MV-4-11 (cell line): ENCODE measurements around the gene YIPF4.
"Not testable (repeated sequence)": the region's sequence is repeated elsewhere in the genome, so short reads cannot be mapped to it uniquely, and the experiment has no call there.

ENCODE experiments used
- DNase-seq: peaks from one replicate; lab custom pipeline; 2025; lab: John Stamatoyannopoulos, UW

YIPF4 gene

DNA sequence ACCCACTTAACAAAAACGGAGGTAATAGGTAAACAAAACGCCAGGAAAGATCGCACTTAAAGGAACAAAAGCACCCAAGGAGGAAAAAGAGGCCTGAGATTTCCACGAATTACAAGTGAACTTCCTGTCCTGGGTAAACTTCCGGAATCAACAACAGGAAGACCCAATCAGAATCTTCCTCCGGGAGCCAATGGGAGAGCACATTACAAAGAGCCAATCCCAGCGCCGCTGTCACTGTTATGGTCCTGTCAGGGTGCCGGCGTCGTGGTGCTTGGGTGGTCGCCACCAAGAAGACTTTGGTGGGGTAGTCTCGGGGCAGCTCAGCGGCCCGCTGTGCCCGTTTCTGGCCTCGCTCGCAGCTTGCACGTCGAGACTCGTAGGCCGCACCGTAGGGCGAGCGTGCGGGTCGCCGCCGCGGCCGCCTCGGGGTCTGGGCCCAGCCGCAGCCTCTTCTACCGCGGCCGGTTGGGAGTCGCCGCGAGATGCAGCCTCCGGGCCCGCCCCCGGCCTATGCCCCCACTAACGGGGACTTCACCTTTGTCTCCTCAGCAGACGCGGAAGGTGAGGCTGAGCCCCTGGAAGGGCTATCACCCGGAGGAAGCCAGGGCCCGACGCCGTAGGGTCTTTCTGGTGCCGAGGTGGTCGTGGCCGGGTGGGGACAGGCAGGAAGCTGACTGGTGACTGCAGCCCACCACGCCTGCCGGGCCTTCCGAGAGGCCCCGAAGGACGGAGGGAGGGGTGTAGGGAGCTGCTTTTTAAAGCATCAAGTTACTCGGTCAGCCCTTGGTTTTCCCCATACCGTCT is at the start of gene YIPF4:
TSS of gene YIPF4 (plus strand) at position 231 of the 804 bp plus-strand sequence. CDS start at position 483, 252 bp downstream.
- peak; percentile 93 for DNase-seq

DNA sequence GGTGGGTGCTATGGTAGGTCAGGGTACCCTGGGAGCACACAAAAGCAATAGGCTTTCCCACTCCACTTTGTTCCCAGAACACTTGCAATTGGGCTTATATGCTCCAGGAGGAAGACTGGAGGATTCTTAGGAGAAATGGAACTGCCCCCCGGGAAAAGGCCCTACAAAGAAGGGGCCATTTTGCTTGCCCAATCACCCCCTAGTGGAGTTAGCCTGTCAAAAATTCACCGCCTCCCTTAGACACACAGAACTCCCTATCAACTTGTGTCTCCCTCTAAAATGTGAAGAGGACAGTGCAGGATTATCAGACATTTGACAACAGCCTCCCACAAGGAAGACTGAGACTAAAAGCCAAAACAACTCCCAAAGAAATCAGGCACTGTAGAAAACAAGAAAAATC is 49.5 kb upstream of the YIPF4 start:
- no peak for DNase-seq

DNA sequence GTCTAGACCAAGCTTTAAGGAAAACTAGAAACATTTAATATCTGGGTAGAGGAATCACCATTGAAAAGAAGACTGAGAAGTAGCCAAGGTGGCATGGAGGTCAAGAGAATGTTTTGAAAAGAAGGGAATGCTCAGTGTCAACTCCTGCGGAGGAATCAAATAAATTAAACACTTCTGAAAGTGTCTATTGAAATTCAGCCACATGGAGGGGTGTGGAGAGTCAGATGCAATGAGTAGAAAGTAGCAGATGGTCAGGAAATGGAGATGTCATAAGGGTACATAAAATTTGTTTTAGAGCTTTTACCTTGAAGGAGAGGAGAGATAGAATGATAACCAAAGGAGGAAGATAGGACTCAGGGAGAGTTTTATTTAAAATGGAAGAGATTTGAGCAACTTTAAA is 48.1 kb upstream of the YIPF4 start:
- no peak for DNase-seq

DNA sequence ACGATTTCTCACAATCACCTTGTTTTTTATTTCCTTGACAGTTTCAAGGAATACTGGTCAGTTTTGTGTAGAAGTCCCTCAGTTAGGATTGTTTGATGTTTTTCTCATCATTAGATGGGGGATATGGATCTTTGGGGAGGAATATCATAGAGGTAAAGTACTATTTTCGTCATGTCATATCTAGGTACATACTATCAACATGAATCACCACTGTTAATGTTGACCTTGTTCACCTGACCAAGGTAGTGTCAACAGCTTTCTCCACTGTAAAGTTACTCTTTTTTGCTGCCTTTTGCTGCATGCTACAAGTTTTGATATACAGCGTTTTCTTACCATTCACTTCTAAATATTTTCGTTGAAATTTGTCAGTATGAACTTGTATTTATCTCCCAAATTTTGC is 45.7 kb upstream of the YIPF4 start:
- no peak for DNase-seq

DNA sequence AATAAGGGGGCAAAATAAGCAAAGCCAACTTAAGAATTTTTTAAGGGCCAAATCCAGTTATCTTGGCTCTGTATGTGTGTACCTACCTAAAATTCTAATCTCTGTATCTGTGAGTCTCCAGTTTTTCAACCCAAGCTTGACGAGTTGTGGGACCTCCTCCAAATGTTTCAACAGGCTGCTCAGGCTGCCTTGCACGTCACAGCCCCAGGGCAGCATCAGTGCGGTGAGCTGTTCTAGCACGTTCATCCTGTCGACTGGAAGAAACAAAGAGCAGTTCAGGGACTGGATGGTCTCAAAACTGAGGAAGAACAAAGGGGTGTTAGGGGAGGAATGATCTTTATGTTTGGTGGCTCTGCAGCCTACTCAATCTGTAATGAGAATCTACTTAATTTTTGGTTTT is 42.4 kb upstream of the YIPF4 start:
- DNase-seq: no peak

DNA sequence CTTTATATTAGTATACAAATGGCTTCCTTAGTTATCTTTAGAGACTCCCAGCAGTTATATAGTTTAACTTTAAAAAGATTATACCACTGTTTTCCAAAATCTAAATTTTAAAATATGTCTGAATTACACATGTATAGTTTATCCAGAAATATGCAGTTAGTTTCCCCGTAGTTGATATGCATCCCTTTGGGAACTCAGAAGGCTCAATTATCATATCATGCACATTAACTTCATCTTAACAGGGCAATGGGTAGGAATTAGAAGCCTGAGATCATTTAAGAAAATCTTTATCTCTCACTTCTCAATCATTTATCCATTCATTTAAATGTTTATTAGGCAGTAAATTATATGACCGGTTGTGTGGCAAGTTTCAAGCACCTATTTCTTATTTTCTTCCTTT is 40.2 kb upstream of the YIPF4 start:
- DNase-seq: no peak

DNA sequence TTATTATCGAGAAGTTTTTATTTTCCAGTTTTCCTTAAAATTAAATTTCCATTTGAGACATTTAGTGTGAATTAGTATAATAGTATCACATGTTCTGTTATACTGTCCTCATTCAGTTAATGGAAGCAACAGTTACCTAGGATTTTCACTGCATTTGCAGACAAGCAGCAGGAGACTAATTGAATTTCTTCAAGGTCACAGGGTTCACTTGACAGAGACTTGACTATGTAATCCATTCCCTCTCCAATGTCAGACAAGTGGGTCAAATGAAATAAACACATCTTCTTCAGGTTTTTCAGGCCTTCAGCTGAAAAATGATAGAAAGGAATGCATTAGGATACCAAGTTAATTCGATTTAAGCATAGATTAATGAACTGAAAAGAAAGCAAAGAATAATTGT is 39.7 kb upstream of the YIPF4 start:
- DNase-seq: no peak

DNA sequence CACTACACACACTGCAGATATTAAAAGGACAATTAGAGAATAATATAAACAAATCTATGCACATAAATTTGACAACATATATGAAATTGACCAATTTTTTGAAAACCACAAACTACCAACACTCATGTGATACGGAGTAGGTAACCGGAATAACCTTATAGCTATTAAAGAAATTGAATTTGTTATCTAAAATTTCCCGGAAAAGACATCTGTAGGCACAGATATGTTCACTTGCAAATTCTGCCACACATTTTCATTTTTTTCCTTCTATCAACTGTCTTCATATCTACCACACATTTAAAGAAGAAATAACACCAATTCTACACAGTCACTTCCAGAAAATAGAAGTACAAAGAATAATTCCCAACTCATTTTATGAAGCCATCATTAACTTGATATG is 35.4 kb upstream of the YIPF4 start:
- DNase-seq: no peak

DNA sequence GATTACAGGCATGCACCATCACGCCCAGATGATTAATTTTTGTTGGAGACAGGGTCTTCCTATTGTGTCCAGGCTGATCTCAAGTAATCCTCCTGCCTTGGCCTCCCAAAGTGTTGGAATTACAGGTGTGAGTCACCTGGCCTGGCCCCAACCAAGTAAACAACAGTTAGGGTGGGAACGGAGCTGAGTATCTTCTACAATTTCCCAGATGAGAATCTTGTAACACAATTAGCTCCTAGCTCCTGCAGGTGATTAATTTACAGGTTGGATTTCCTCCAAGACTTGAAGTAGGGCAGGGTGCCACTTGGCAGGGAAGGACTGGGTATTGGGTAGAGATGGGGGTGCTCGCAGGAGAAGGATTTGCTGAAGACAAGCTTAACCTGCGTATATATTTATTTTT is 30.8 kb upstream of the YIPF4 start:
- no peak for DNase-seq

DNA sequence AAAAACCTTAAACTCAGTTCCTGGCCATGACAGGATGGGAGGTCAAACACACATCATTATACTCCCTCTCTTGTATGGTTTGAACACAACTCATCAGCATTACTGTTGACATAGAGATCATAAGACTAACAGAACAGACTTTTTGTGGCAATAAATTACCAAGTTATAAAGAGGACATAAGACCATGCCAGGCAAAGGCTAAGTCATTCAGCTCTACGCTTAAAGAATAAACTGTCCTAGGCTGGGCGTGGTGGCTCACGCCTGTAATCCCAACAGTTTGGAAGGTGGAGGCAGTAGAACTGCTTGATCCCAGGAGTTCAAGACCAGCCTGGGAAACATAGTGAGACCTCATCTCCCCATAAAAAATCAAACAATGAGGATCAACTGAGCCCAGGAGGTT is 29.4 kb upstream of the YIPF4 start:
- no peak for DNase-seq

DNA sequence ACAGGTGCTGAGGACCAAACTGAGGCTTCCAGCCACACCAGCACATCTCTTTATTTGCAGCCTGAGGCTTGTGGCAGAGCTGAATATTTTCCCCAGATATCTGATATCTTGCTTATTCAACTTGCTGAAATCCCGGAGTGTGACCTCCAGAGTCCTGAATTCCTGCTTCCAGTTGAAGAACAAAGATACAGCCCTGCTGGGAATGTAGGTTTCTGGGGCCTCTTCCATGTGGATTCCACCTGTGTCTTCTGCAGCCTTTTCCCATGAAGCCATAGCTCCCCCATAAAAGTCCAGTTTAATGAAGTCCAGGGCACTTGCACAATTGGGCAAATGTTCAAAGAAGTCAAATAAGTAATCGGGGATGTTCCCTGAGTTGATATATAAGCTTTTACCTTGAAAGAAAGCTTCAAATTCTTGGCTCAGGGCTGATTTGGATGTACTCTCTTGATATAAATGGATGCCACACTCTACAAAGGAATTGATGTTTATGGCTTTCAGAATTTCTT is 27.9 kb upstream of the YIPF4 start:
- no peak for DNase-seq

DNA sequence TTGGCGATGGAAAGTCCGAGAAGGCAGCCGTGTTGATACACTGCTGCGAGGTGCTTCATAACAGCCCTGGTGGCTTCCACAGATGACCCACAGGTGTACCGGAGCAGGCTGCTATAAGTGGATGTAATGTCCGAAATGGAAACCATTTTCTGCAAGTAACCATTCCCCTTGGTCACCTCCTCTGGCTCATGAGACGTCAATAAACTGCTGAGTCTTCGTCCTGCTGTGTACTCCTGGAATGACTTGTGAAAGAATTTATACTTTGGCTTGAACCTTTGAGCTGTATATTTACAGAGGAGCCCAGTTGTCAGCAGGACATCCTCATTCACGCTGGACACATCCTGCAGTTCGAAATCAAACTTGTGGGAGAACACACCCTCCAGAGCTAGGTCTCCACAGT is 27.4 kb upstream of the YIPF4 start:
- DNase-seq: no peak

DNA sequence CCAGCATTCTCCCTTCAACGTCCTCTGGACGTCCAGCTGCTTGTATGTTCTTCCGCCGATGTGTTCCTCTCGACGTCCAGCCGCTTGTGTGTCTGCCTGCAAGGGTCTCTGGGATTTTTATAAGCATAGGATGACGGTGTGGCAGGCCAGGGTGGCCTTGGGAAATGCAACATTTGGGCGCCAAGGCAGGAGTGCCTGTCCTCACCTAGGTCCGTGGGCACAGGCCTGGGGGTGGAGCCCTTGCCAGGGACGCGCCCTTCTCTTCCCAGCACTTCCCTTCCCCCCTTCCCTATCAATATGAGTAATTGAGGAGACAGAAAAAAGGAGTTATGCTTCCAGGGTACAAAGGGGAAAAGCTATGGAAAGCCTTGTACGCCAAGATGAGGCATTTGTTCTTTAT is 19.5 kb upstream of the YIPF4 start:
- DNase-seq: no peak

DNA sequence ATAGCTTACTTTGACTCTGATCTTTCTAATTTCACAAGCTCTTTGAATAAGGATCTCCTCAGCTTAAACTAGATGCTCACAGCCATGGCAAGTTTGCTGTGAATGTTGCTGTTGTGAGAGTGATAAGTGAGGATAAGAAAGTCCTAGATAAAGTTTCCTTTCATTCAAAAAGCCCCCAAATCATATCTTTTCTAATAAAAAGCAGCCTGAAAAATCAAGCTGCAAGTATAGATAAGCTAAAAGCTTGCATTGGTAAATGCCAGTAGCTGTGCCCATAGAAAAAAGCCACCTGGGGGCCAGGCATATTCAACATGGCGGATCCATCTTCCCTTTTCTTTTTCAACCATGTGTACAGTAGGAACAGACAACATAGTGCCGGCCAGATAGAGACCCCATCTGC is 17.3 kb upstream of the YIPF4 start:
- DNase-seq: no peak

DNA sequence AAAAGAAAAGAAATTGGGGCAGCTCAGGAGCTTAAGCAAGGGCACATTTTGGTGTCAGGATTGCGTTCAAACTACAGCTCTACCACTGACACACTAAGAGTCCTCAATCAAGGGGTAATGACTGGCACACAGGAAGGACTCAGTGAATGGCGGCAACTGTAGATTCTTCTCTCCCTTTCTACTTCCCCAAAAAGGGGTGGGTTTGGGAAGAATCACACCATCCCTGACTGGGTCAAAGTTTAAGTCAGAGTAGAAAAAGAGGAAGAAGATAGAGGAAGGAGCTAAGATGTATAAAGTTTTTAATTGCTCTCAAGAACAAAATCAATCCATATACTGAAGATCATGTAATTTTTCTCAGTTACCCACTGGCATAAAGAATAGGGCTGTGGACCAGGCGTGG is 15.6 kb upstream of the YIPF4 start:
- peak; percentile 96 for DNase-seq

DNA sequence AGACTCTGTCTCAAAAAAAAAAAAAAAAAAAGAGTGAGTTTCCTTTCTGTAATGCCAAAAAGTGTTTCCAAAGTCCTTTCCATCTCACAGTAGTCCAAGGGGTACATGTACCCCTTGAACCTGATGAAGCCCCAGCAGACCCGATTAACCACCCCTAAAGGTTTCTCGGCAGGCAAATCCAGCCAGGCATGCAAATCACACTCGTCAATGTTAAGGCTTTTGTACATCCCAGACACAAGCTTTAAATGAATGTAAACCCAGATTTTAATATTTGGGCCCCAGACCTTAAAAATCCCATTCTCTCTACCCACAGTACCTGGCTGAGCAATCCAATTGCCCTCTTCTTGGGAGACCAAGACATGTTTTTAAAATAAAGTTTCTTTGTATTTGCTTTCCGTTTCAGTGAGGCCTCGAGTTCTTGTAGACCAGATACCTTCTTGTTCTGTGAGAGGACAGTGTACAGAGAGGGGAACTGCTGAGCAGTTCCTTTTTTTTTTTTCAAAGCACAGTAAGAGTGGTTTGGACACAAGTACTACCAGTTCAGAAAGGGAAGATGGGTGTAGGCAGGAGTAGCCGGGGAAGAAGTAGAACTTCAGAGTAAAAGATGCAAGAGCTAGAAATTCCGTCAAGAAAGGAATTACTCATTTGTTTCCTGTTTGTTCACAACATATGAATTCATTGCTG is 13.1 kb upstream of the YIPF4 start, which contains the start of gene NLRC4:
TSS of gene NLRC4 (minus strand) at position 465 of the 684 bp plus-strand sequence. CDS start 8,111 bp downstream, outside the sequence.
- peak; percentile 93 for DNase-seq

DNA sequence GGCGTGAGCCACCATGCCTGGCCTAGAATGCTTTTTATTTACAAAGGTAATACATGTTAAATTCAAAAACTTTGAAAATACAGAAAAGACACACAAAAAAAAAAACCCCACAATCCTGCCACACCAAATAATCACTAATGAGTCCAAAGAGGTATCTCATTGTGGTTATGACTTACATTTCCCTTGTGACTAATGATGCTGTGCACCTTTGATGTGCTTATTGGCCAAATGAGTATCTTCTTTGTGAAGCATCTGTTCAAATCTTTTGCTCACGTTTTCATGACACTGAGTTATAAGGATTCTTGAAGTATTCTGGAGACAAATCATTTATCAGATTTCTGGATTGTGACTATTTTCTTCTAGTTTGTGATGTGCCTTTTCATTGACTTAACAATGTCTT is 6.6 kb upstream of the YIPF4 start:
- no peak for DNase-seq

DNA sequence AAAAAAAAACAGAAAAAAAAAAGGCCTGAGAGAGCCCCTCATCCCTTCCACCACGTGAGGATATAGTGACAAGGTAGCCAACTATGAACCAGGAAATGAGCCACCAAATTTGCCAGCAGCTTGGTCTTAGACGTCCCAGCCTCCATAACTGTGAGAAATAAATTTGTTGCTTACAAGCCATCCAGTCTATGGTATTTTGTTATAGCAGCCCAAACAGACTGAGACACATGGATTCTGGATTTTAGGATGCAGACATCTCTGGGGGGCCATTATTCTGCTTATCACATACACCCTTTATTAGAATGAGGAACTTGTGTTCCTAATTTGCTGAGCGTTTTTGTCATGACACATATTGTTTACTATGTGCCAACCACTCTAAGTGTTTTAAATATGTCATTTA is 5.4 kb upstream of the YIPF4 start:
- no peak for DNase-seq

DNA sequence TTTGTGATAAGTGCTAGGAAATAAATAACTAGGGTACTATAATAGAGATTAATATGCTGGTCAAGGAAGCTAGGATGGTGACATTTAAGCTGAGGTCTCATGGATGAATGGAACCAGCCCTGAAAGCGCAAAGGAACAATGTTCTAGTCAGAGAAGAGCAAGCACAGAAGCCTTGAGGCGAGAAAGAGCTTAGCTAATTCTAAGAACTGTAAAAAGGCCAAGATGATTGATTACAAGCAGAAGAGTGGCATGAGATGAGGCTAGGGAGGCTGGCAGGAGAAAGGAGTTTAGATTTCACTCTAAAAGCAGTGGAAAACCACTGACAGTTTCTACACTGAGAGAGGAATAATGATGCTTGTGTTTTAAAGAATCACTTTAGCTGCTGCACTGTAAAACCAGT is 3.4 kb upstream of the YIPF4 start:
- DNase-seq: no peak

DNA sequence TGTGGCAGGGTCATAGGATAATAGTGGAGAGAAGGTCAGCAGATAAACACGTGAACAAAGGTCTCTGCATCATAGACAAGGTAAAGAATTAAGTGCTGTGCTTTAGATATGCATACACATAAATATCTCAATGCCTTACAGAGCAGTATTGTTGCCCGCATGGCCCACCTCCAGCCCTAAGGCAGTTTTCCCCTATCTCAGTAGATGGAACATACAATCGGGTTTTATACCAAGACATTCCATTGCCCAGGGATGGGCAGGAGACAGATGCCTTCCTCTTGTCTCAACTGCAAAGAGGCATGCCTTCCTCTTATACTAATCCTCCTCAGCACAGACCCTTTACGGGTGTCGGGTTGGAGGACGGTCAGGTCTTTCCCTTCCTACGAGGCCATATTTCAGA is 1.9 kb upstream of the YIPF4 start:
- DNase-seq: not testable (repeated sequence)

DNA sequence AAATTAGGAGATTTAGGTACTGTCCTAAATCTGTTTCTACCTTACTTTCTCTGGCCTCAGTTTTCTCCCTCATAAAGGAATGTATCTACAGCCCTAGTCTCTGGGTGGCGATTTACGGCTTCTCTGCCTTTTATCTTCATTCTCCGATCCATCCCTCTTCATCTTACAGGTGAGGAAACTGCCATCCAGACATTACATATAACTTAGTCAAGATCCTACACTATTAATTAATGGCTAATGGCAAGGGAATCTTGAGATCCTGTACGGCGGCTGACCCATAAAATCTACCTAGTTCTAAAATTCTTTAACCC is 386 bp upstream of the YIPF4 start:
- DNase-seq: no peak

DNA sequence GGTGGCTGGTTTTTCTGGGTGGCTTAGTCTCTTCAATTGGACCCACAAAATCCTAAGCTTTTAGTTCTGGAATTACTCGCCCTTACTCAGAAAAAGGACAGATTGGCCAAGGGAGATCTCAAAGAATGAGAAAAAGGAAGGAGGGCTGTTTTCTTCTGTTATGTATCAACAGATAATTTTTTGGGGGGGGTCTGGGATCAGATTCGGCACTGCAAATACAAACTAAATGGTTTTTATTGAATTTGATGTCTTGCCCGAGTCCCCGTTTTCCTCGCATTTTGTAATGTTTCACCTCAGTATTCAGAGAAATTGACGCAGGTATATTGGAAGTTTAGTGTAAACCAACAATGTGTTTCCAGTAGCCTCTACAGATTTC is 762 bp downstream of the YIPF4 start:
- no peak for DNase-seq

DNA sequence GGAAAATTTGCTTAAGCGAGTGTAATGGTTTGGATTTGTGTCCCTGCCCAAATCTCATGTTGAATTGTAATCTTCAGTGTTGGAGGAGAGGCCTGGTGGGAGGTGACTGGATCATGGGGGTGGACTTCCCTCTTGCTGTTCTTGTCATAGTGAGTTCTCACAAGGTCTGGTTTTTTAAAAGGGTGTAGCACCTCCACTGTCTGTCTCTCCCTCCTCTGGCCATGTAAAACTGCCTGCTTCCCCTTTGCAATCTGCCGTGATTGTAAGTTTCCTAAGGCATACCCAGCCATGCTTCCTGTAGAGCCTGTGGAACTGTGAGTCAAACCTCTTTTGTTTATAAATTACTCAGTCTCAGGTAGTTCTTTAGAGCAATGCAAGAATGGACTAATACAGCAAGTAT is 6.6 kb downstream of the YIPF4 start:
- DNase-seq: peak; percentile 33
